ENCODE measurements around the gene LPAR3.
"Not testable (repeated sequence)": the region's sequence is repeated elsewhere in the genome, so short reads cannot be mapped to it uniquely, and the experiment has no call there.

Gene LPAR3

GRCh38 chr1:84919461-84919970, 26.5 kb upstream of the LPAR3 start:
- no peaks in the 10 kb centered on the region for H3K36me3 ChIP-seq (replicated peaks)
- no peaks in the 10 kb centered on the region; the same call in 1 of the 2 replicates for H3K4me1 ChIP-seq
- H3K9me3 ChIP-seq: no peaks in the 10 kb centered on the region
- no peak overlapping the region for H3K4me3 ChIP-seq
- in situ Hi-C loops (cut with MboI; ENCODE audit: low sequenced_read_pairs): no loop called here
- DNase-seq (ENCODE audit: low spot score in 2 of 2): no peak
- H3K27me3 ChIP-seq (ENCODE audit: low read depth): no peaks in the 10 kb centered on the region

- DNase-seq (ENCODE audit: low spot score in 2 of 2): no peak
- Histone ChIP-seq H3K36me3 (replicated peaks) (no peaks in the 10 kb centered on the region), H3K4me1 (no peaks in the 10 kb centered on the region; the same call in 1 of the 2 replicates), H3K4me3 (no peak overlapping the region), H3K9me3 (no peaks in the 10 kb centered on the region), H3K27me3 (ENCODE audit: low read depth) (no peaks in the 10 kb centered on the region)
- in situ Hi-C loops (cut with MboI; ENCODE audit: low sequenced_read_pairs): no loop called here
Observed at GRCh38 chr1:84918726-84919336, 25.8 kb upstream of the LPAR3 start.

- H3K4me1 ChIP-seq: peaks cover 2% of the 10 kb centered on the region; the same call in 1 of the 2 replicates
- H3K27me3 ChIP-seq (ENCODE audit: low read depth): no peaks in the 10 kb centered on the region
- no peak overlapping the region for H3K4me3 ChIP-seq
- H3K36me3 ChIP-seq (replicated peaks): no peaks in the 10 kb centered on the region
- H3K9me3 ChIP-seq: no peaks in the 10 kb centered on the region
- in situ Hi-C loops (cut with MboI; ENCODE audit: low sequenced_read_pairs): no loop called here
- no peak for DNase-seq (ENCODE audit: low spot score in 2 of 2)
Observed at GRCh38 chr1:84916897-84917296, 23.9 kb upstream of the LPAR3 start.

GRCh38 chr1:84913555-84913892, 20.5 kb upstream of the LPAR3 start:
- Histone ChIP-seq H3K4me1 (peaks cover 2% of the 10 kb centered on the region; the same call in 1 of the 2 replicates), H3K36me3 (replicated peaks) (no peaks in the 10 kb centered on the region), H3K9me3 (no peaks in the 10 kb centered on the region), H3K27me3 (ENCODE audit: low read depth) (no peaks in the 10 kb centered on the region), H3K4me3 (no peak overlapping the region)
- no peak for DNase-seq (ENCODE audit: low spot score in 2 of 2)
- in situ Hi-C loops (cut with MboI; ENCODE audit: low sequenced_read_pairs): no loop called here

GRCh38 chr1:84912726-84913554, 19.9 kb upstream of the LPAR3 start:
- Histone ChIP-seq H3K4me1 (peaks cover 2% of the 10 kb centered on the region; the same call in 1 of the 2 replicates), H3K9me3 (no peaks in the 10 kb centered on the region), H3K27me3 (ENCODE audit: low read depth) (no peaks in the 10 kb centered on the region), H3K4me3 (no peak overlapping the region), H3K36me3 (replicated peaks) (no peaks in the 10 kb centered on the region)
- in situ Hi-C loops (cut with MboI; ENCODE audit: low sequenced_read_pairs): no loop called here
- no peak for DNase-seq (ENCODE audit: low spot score in 2 of 2)

- DNase-seq (ENCODE audit: low spot score in 2 of 2); H3K36me3 ChIP-seq (replicated peaks); H3K4me3 ChIP-seq; H3K4me1 ChIP-seq; in situ Hi-C loops (cut with MboI; ENCODE audit: low sequenced_read_pairs); H3K9me3 ChIP-seq; H3K27me3 ChIP-seq (ENCODE audit: low read depth): not testable (repeated sequence)
Observed at GRCh38 chr1:84908746-84909464, 15.9 kb upstream of the LPAR3 start.

GRCh38 chr1:84907095-84907827, 14.3 kb upstream of the LPAR3 start:
- Histone ChIP-seq H3K4me3 (no peak overlapping the region), H3K4me1 (no peaks in the 10 kb centered on the region), H3K27me3 (ENCODE audit: low read depth) (no peaks in the 10 kb centered on the region), H3K36me3 (replicated peaks) (no peaks in the 10 kb centered on the region), H3K9me3 (no peaks in the 10 kb centered on the region)
- in situ Hi-C loops (cut with MboI; ENCODE audit: low sequenced_read_pairs): no loop called here
- DNase-seq (ENCODE audit: low spot score in 2 of 2): no peak

- H3K27me3 ChIP-seq (ENCODE audit: low read depth); DNase-seq (ENCODE audit: low spot score in 2 of 2); H3K36me3 ChIP-seq (replicated peaks); H3K9me3 ChIP-seq; H3K4me3 ChIP-seq; H3K4me1 ChIP-seq; in situ Hi-C loops (cut with MboI; ENCODE audit: low sequenced_read_pairs): not testable (repeated sequence)
Observed at GRCh38 chr1:84902727-84903126, 9.7 kb upstream of the LPAR3 start.

- peaks cover 7% of the 10 kb centered on the region for H3K4me1 ChIP-seq
- in situ Hi-C loops (cut with MboI; ENCODE audit: low sequenced_read_pairs): no loop called here
- H3K36me3 ChIP-seq (replicated peaks): no peaks in the 10 kb centered on the region
- DNase-seq (ENCODE audit: low spot score in 2 of 2): no peak
- no peaks in the 10 kb centered on the region; the same call in 1 of the 2 replicates for H3K27me3 ChIP-seq (ENCODE audit: low read depth)
- no peaks in the 10 kb centered on the region for H3K9me3 ChIP-seq
- H3K4me3 ChIP-seq: no peak overlapping the region
Observed at GRCh38 chr1:84899969-84900368, 7.0 kb upstream of the LPAR3 start.

GRCh38 chr1:84896279-84896678, 3.3 kb upstream of the LPAR3 start:
- in situ Hi-C loops (cut with MboI; ENCODE audit: low sequenced_read_pairs): no loop called here
- H3K27me3 ChIP-seq (ENCODE audit: low read depth): no peaks in the 10 kb centered on the region; the same call in 1 of the 2 replicates
- no peaks in the 10 kb centered on the region for H3K36me3 ChIP-seq (replicated peaks)
- no peak overlapping the region for H3K4me3 ChIP-seq
- DNase-seq (ENCODE audit: low spot score in 2 of 2): no peak
- H3K9me3 ChIP-seq: no peaks in the 10 kb centered on the region
- H3K4me1 ChIP-seq: peaks cover 28% of the 10 kb centered on the region

GRCh38 chr1:84890566-84890965, 2.4 kb downstream of the LPAR3 start:
- Histone ChIP-seq H3K4me3 (no peak overlapping the region), H3K4me1 (peaks cover 28% of the 10 kb centered on the region), H3K36me3 (replicated peaks) (no peaks in the 10 kb centered on the region; the same call in 1 of the 2 replicates), H3K9me3 (no peaks in the 10 kb centered on the region), H3K27me3 (ENCODE audit: low read depth) (no peaks in the 10 kb centered on the region)
- no peak for DNase-seq (ENCODE audit: low spot score in 2 of 2)
- in situ Hi-C loops (cut with MboI; ENCODE audit: low sequenced_read_pairs): no loop called here

GRCh38 chr1:84889437-84889836, 3.6 kb downstream of the LPAR3 start:
- peaks cover 5% of the 10 kb centered on the region; the same call in 1 of the 2 replicates for H3K36me3 ChIP-seq (replicated peaks)
- peaks cover 19% of the 10 kb centered on the region for H3K4me1 ChIP-seq
- no peaks in the 10 kb centered on the region for H3K9me3 ChIP-seq
- in situ Hi-C loops (cut with MboI; ENCODE audit: low sequenced_read_pairs): no loop called here
- DNase-seq (ENCODE audit: low spot score in 2 of 2): no peak
- H3K4me3 ChIP-seq: no peak overlapping the region
- H3K27me3 ChIP-seq (ENCODE audit: low read depth): no peaks in the 10 kb centered on the region

- no peaks in the 10 kb centered on the region for H3K27me3 ChIP-seq (ENCODE audit: low read depth)
- no peak for DNase-seq (ENCODE audit: low spot score in 2 of 2)
Observed at GRCh38 chr1:84888753-84889152, 4.3 kb downstream of the LPAR3 start.

More at GRCh38 chr1:84888753-84889152, 4.3 kb downstream of the LPAR3 start:
- Histone ChIP-seq H3K36me3 (replicated peaks) (peaks cover 6% of the 10 kb centered on the region; the same call in 1 of the 2 replicates), H3K4me1 (peaks cover 18% of the 10 kb centered on the region), H3K9me3 (no peaks in the 10 kb centered on the region), H3K4me3 (no peak overlapping the region)
- in situ Hi-C loops (cut with MboI; ENCODE audit: low sequenced_read_pairs): no loop called here

Data from HAP-1 (cell line).